CD4-positive, alpha-beta T cell treated with Interleukin-12 subunit alpha and Interleukin-12 subunit beta, for 1 hour (primary cell): ENCODE measurements around the gene IRF2.
"Not testable (repeated sequence)": the region's sequence is repeated elsewhere in the genome, so short reads cannot be mapped to it uniquely, and the experiment has no call there.

Experiments used
- DNase-seq: peaks from one replicate; pipeline ENCODE4 v3.0.0-alpha.2; 2020

IRF2 gene

DNA sequence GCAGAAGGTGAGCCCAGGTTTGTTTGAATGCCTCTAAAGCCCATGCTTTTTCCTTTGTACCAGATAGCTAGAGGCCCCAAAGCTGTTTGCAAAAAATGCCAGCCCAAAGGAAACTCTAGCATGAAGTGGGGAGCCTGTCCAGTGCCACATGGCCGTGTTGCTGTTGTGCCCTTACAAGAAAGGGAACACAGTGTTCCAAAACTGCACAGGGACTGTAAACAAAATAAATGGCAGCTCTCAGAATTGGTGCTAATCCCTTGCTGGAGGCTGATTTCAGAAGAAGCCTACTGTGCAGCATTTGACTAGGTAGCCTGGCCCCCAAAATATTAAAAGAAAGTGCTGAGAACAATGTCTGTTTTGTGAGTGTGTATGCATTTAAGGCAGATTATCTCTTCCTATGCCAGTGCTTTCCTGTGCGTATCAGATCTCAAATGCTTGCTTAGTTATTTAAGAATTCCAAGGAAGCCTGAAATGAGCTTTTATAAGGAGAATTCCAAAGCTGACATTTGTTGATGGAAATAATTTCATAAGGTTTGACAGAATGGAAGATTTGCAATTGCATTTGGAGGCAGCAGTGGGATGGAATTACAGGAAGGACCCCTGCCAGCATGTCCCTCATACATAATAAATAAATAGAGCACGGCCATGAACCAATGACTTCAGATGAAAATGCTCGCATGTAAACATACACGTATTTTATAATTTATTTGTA, 115.7 kb downstream of the IRF2 start:
- DNase-seq: no peak

- DNase-seq: no peak
These were observed 116.6 kb downstream of the IRF2 start for GRCh38 chr4:184357772-184358171.

- no peak for DNase-seq
These were observed 117.2 kb downstream of the IRF2 start for GRCh38 chr4:184357165-184357564.

DNA sequence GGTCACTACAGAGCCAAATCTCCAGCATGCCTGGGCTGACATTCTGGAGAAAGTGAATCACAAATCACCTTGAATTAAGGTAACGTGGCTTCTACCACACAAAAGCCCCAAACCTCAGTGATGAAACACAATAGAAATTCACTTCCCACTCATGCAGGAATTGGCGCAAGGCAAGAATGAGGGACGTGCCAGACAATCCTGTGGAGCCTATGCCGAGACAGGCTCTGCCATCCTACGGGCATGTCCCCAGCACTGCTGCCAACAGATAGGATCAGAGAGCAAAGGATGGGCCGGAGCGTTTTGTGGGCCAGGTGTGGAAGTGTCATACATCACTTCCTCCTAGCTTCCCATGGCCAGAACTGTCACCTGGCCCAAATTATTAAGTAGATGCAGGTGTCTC, 118.0 kb downstream of the IRF2 start:
- no peak for DNase-seq

- no peak for DNase-seq
These were observed 118.5 kb downstream of the IRF2 start for GRCh38 chr4:184355857-184356256.

DNA sequence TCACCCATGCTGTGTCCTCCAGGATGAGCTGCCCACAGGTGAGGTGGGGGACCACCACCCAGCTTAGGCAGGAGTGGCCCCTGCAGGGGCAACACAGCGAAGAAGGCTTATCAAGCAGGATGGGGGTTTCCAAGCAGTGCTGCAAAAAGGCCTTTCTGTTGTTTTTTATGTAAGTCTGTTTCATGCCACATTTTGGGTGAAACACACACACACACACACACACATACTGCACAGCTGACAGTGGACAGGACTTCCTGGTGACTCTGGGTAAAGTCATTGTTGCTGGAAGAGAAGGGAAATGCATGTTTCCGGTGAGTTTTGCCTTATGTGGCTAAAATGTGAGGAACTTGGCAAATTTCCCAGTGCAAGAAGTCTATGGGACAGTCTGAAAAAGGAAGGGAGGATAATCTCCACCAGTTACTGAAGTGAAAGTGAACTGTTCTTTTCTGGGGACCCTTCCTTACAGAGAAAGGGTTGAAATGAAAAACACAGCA, 119.2 kb downstream of the IRF2 start:
- DNase-seq: peak; percentile 40

DNA sequence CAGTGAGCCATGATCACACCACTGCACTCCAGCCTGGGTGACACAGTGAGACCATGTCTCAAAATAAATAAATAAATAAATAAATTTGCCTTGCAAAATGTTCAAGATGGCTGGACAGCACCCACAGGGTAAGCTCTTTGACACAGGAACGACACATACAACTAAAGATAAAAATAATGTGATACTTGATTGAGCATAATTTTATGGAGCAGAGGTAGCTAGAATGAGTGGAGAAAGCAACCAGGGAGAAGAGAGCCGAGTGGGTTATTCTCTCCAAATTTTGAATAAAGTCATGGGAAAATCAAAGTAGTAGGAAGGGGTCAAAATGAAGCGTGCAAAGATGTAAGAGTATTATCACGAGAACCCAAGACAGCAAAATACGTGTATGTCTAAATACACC, 121.5 kb downstream of the IRF2 start:
- no peak for DNase-seq

- no peak for DNase-seq
These were observed 122.5 kb downstream of the IRF2 start for GRCh38 chr4:184351560-184352451.

DNA sequence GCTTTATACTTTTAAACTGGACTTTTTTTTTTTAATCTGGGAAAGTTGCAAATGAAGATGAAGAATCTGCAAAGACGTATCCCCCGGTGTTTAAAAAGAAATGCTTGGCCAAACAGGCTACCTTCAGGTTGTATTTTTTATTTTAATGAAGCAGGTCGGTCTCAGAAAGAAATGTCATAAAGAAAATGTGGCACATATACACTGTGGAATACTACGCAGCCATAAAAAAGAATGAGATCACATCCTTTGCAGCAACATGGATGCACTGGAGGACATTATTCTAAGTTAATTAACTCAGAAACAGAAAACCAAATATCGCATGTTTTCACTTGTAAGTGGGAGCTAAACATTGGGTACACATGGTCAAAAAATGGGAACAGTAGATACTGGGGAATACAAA, 123.4 kb downstream of the IRF2 start:
- no peak for DNase-seq

- DNase-seq: no peak
These were observed 124.0 kb downstream of the IRF2 start for GRCh38 chr4:184350213-184350817.

DNA sequence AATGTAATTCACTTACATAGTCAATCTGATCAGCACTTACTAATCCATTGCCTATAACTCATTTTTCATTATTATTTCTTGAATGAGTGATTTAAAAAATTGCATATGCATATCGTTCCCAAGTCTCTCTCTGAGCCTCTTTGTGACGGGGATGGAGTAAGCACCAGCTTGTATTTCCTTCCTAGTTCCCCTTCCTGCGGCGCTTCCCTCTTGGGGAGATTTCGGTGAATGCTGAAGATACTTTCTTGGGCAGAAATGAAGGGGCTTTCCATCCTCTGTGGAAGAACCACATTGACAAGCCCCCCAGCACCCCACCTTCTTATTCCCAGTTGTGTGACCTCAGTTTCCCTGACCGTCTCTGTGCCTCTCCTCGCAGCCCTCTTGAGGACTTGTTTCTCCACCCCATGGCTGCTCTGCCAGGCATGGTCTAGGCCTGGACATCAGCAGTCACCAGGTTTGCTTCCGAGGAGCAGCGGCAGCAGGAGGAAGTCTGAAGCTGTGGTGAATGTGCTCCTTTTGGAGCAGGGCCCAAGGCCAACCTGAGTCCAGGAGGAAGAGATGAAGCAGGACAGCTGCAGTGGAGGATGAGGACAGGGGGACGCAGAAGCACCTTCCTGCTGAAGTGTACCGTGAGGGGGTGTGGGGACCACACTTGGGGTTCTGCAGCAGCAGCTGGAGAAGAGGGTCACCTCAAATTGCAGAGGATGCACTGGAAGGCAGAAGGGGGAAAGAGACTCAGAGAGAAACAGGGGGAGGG, 124.9 kb downstream of the IRF2 start:
- DNase-seq: no peak

DNA sequence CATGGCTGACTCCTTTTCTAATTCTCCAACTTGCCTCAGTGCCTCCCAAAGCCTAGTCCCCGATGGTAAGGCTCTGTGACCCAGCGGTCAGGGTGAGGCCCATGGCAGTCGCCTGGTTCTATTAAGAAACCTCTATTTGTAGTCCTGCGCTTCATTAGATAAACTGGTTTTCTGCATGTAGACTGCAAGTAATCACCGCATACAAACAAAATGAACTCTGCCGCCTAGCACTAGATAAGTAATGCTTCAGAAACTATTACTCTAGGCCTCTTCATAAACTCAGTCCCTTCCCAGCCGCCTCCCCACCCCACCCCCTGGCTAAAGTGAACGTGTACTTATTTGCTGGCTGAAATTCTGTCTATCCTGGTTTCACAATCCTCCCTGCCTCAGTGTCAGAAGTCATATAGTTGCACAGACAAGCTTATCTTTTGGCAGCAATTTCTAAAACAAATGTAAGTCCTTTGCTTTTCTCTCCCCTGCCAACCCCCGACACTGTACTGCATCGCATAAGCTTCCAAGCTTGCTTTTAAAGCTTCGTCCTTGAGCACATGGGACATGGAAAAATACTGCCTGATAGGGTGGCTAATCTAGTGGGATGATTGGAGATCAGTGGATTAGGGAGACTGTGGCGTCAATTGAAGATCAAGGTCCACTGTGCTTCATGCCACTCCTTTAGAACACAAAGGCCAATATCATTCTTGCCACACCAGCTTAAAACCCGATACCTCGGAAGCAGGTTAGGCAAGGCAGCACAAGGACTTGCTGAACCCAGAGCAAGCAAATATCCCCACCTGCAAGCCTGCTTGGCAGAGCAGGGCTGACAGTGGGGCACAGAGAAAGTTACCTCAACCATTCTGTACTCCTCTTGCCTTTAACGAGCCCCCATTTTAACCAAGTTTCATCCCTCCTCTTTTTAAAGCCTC, 125.8 kb downstream of the IRF2 start:
- no peak for DNase-seq

DNA sequence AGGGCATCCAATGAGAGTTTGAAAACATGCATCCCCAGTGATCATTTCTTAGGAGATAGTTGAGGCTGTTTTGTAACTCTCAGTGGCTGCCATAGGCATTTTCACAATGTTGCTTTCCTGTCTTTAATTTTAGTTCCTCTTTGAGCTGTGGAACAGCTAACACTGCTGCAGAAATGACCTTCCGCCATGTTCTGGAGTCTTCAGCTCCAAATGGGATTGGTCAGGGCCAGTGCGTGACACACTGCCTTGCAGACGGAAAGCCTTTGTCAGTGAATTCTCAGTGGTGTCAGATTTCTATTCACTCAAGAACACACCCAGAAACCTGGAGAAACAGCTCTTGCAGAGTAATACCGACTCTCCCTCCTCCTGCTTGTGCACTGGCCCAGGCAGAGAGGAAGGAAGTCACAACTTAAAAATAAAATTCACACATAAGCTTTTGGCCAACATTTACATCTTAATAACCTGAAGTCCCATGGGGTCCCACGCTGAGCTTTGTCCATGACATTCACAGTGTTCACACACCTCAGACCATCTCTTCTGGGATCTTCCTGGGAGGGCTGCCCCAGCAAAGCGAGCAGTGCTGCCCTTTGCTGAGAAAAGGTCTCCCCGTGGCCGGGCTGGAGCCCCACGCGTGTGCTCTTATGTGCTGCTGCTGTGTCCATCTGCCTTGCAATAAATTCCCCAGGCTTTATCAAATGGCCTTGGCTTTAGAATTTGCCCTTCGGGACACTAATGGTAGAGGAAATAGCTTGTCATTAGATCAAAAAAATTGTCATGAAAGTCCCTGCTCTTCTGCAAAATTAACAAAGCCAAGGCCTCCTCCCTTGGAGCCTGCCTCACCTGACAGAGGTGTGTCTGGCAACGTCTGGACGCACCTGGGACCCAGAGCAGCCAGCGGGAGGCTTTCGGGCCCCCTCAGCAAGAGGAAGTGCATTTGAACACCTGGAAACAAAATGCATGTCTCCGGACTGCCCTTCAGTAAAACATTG, 126.8 kb downstream of the IRF2 start:
- DNase-seq: no peak

DNA sequence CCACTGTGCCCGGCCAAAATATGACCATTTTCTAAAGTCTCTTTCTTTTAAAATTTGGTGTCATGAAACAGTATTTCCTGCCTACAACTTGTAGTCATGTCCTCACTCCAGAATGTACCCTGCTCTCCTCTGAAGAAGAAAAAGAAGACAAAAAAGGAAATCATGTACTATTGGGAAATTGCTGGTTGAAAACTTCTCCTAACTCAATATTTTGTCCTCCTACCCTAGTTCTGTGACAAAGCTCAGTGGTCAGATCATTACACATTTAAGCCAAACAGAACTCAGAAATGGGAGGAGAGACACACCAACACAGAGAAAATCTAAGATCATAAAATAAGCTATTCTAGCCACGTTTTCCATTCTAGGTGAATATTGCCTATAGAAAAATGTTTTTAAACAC, 127.7 kb downstream of the IRF2 start:
- DNase-seq: no peak

GRCh38 chr4:184346273-184346672, 128.1 kb downstream of the IRF2 start:
- not testable (repeated sequence) for DNase-seq

GRCh38 chr4:184345573-184345922, 128.8 kb downstream of the IRF2 start:
- DNase-seq: no peak

DNA sequence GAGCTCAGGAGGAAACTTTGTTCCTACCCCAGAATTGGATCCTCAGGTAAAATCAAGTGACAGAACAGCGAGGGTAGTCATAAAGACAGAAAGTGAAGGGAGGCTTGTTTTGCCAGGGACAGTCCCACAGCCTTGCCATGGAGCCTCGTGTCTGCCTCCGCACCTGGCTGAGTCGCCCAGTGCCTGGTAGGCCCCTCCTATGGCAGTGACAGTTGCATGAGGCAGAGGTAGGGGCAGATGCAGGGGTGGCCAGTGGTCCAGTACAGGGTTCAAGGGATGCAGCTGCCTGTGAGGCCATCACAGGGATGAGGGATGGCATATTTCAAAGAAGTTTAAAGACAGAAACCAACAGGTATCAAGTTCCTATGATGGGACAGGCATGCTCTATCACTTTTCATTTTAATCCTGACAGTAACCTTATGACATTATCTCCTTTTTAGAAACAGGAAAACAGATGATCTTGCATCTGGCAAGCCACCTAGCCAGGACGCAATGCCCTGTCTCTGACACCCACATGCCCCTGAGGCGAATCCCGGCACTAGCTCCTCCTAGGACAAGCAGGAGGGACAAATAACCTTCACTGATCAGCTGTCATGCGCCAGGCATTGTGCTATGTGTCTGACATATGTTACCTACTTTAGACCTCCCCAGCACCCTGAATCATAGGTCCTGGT, 129.3 kb downstream of the IRF2 start:
- DNase-seq: no peak

DNA sequence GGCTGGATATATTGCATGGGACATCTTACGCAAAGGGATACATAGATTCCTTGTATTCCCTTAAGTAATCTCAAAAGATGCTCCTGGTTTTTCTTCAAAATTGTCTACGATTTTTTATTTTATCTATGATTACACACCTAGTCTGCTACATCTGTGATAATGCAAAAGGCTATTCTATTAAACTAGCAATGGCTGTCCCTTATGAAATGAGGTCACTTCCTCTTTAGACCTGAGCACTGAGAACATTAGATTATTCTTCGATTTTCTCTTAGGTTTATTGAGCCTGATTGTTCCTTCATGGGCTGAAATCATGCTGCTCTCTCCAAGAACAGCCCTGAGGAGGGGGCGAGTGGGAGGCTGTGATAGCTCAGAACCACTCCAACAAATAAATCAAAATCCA, 129.9 kb downstream of the IRF2 start:
- no peak for DNase-seq

DNA sequence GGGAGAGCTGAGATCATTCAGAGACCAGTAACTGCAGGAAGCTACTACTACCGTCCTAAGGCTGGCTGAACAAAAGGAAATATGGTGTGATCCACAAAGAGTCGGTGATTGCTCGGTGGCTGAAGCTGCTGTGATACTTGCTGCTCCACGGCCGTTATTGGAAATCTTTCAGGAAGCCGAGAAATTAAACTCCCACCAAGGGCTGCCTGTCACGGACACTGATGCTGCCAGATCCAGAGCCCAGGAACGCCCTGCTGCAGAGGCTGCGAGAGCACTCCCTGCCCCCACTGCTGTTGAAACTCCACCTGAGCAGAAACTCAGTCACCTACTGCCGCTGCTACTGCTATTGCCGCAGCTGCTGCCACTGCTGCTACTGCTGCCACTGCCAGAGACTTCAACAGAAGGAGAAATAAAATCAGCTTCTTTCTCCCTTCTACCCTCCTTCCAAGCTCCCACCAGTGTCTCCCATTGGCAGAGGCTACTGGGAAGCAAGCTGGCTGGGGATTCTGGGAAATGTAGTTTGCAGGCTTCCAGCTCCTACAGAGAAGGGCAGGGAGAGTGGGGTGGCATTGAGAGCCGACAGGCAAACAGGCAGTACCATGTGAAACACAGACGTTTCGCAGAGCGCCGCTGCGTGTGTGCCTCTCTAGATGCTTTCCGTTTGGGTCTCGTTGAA, 130.7 kb downstream of the IRF2 start:
- DNase-seq: peak; percentile 56
